Pancreas (tissue), 10 donors: ENCODE data around the gene PLEKHH1. TPM values are rescaled to one million over a fixed set of nuclear protein-coding genes. Genes with fewer than 3 reads are reported as not detected.
A peak's percentile ranks its signal among the peaks of the same experiment; 100 is the strongest.

Experiments
- ATAC-seq, 4 donors: fragments of 200-7000 bp; cut with Tn5 transposase; one replicate each; pipeline versions ENCODE4 v1.8.0 to v1.9.1; 2020; ENCODE audit warnings: mild to moderate bottlenecking in 4 of 4, moderate library complexity in 4 of 4
- DNase-seq, 6 donors: peaks; one replicate each; pipeline ENCODE4 v3.0.0-alpha.2; 2020
- FAIRE-seq: peaks from 2 replicates; lab custom pipeline; 2012; peaks lifted over from hg19 to GRCh38; lab: Jason Lieb, UNC
- H3K27ac ChIP-seq, 4 donors: fragments of 200-600 bp; sonication (generic); 1 replicate in 3 of 4; 2 replicates in 1 of 4; pipeline versions ENCODE4 v1.5.0 to v1.8.0; 2020
- H3K27me3 ChIP-seq, 4 donors: fragments of 200-600 bp; one replicate each; pipeline ENCODE4 v1.8.0; 2021
- H3K36me3 ChIP-seq, 3 donors: fragments of 200-600 bp; sonication (generic) in 1 of 3; one replicate each; pipeline versions ENCODE4 v1.5.0 to v1.8.0; 2020 to 2021
- H3K4me1 ChIP-seq, 3 donors: fragments of 200-600 bp; one replicate each; pipeline ENCODE4 v1.8.0; 2021
- H3K4me3 ChIP-seq, 4 donors: fragments of 200-600 bp; sonication (generic) in 2 of 4; one replicate each; pipeline versions ENCODE4 v1.5.0 to v1.8.0; 2020 to 2021
- H3K9me3 ChIP-seq, 4 donors: fragments of 200-600 bp; one replicate each; pipeline ENCODE4 v1.8.0; 2021
- CTCF ChIP-seq, 4 donors: fragments of 200-600 bp; sonication (generic) in 3 of 4; IDR thresholded peaks; one replicate each; pipeline versions ENCODE4 v1.5.0 to v1.8.0; 2021; ENCODE audit warnings: antibody characterized with exemption in 4 of 4
- WGBS, 2 donors: extraction: QIAGEN DNeasy Blood & Tissue Kit; methylation state at CpG; one replicate each; pipeline ENCODE4 v1.1.7; 2013; 5-methylcytosine and 5-hydroxymethylcytosine counted together
- intact Hi-C, 3 donors: fragments of 100-400 bp; cut with DNase I; formaldehyde crosslinking; loops; one replicate each; pipeline versions ENCODE4 v1.11.1 to v1.14.2; 2022
- polyA plus RNA-seq, 2 donors: library from polyadenylated mRNA; stranded (reverse); fragments of 200-250 nt; gene quantifications; one replicate each; pipeline ENCODE4 v1.2.3, GENCODE V29; 2013
- total RNA-seq, 6 donors: library from RNA; stranded (reverse); fragmentation: NEBNext Ultra II Directional in 4 of 6; extraction: Animal tissue kit (Norgen Biotek cat#: 25700) in 4 of 6; gene quantifications; one replicate each; pipeline versions ENCODE4 v1.2.1 to v1.2.4, GENCODE V29; 2021 to 2023
- donor health status: healthy with polysubstance abuse.
- donor health status: DM: no; HTN: no; CAD: no; lungs with moderate emphysema.
- donor health status: DM: no; HTN: no; CAD: no.
- donor health status: control.
- donor health status: control.
- donor health status: Bipolar disorder and iron deficiency.
- donor health status: DM: yes; HTN: yes; CAD: no.
- donor health status: DM: no; HTN: no; CAD: no.
- donor health status: DM: no; HTN: no; CAD: no.
- donor health status: DM: yes; HTN: yes; CAD: no.

Gene PLEKHH1
- total and polyA plus RNA-seq, 8 donors = 15.0 to 48.8 (median 22.6) TPM

GRCh38 chr14:67512463-67513310, 20.4 kb upstream of the PLEKHH1 start:
- FAIRE-seq (no peak), DNase-seq (no peak), ATAC-seq (no peak)
- intact Hi-C loops = no loop called here
- 49 to 55% methylated on average over 8 of the region's 8 CpGs for WGBS, 2 donors
- no peaks in the 10 kb centered on the region for H3K9me3 ChIP-seq
- no peak overlapping the region for H3K4me3 ChIP-seq
- TF ChIP-seq CTCF (IDR thresholded peaks at IDR 0.05) = no peak
- peak overlapping the region; percentile 59 to 88 (median 84) for H3K27ac ChIP-seq
- peaks cover 0 to 14% (median 13%) of the 10 kb centered on the region in 3 donors for H3K4me1 ChIP-seq
- no peaks in the 10 kb centered on the region for H3K27me3 ChIP-seq
- no peaks in the 10 kb centered on the region for H3K36me3 ChIP-seq

- H3K9me3 ChIP-seq = no peaks in the 10 kb centered on the region
- peaks cover 0 to 14% (median 13%) of the 10 kb centered on the region in 3 donors for H3K4me1 ChIP-seq
- peak overlapping the region in 3 of 4 donors; percentile 57 to 89 (median 89) for H3K4me3 ChIP-seq
- WGBS, 2 donors = 70 to 89% methylated on average over 1 of the region's 1 CpG
- no peak for FAIRE-seq
- peak; percentile 57 to 69 (median 62) for ATAC-seq
- peak in 4 of 6 donors; percentile 41 to 51 (median 44) for DNase-seq
- H3K36me3 ChIP-seq = no peaks in the 10 kb centered on the region
- intact Hi-C loops = no loop called here
- peak overlapping the region; percentile 59 to 88 (median 84) for H3K27ac ChIP-seq
- no peak for TF ChIP-seq CTCF (IDR thresholded peaks at IDR 0.05)
- H3K27me3 ChIP-seq = no peaks in the 10 kb centered on the region
Measured at GRCh38 chr14:67513631-67514108, 19.4 kb upstream of the PLEKHH1 start.

- H3K27me3 ChIP-seq = no peaks in the 10 kb centered on the region
- H3K36me3 ChIP-seq = no peaks in the 10 kb centered on the region
- peaks cover 0 to 14% (median 13%) of the 10 kb centered on the region in 3 donors for H3K4me1 ChIP-seq
- H3K27ac ChIP-seq = peak overlapping the region; percentile 59 to 88 (median 84)
- no peak for FAIRE-seq
- 10 to 12% methylated on average over 9 of the region's 9 CpGs for WGBS, 2 donors
- intact Hi-C loops = no loop called here
- no peak for TF ChIP-seq CTCF (IDR thresholded peaks at IDR 0.05)
- peak overlapping the region; percentile 57 to 89 (median 86) for H3K4me3 ChIP-seq
- no peaks in the 10 kb centered on the region for H3K9me3 ChIP-seq
- peak in 5 of 6 donors; percentile 22 to 73 (median 44) for DNase-seq
- ATAC-seq = peak; percentile 35 to 55 (median 44)
Measured at GRCh38 chr14:67514203-67514607, 18.9 kb upstream of the PLEKHH1 start.

GRCh38 chr14:67514650-67515385, 18.3 kb upstream of the PLEKHH1 start:
- Histone ChIP-seq H3K4me3 (peak overlapping the region; percentile 57 to 89 (median 86)), H3K4me1 (peaks cover 0 to 14% (median 13%) of the 10 kb centered on the region in 3 donors), H3K27me3 (no peaks in the 10 kb centered on the region), H3K9me3 (no peaks in the 10 kb centered on the region), H3K36me3 (no peaks in the 10 kb centered on the region), H3K27ac (peak overlapping the region; percentile 59 to 88 (median 84))
- TF ChIP-seq CTCF (IDR thresholded peaks at IDR 0.05) = no peak
- DNase-seq = peak; percentile 24 to 80 (median 50)
- 1% methylated on average over 48 to 75 of the region's 75 CpGs for WGBS, 2 donors
- no peak for FAIRE-seq
- intact Hi-C loops = no loop called here
- peak; percentile 59 to 75 (median 65) for ATAC-seq
